Colonic mucosa (tissue), 4 donors: ENCODE results near the gene GALNT18. TPM values are rescaled to one million over a fixed set of nuclear protein-coding genes. Genes with fewer than 3 reads are reported as not detected.
A peak's percentile ranks its signal among the peaks of the same experiment; 100 is the strongest.

Experiments used
- DNase-seq: peaks from one replicate; pipeline ENCODE4 v3.0.0-alpha.2; 2020
- H3K27ac ChIP-seq: fragments of 200-600 bp; one replicate; pipeline ENCODE4 v1.8.0; 2021
- H3K27me3 ChIP-seq: fragments of 200-600 bp; one replicate; pipeline ENCODE4 v1.8.0; 2021
- H3K36me3 ChIP-seq: fragments of 200-600 bp; one replicate; pipeline ENCODE4 v1.8.0; 2021
- H3K4me1 ChIP-seq: fragments of 200-600 bp; one replicate; pipeline ENCODE4 v1.8.0; 2021; ENCODE audit warnings: mild to moderate bottlenecking
- H3K4me3 ChIP-seq: fragments of 200-600 bp; one replicate; pipeline ENCODE4 v1.8.0; 2021
- H3K9ac ChIP-seq, 2 donors: one replicate each; pipeline ENCODE4 v1.7.0; 2013; ENCODE audit warnings: control low read depth in 2 of 2, low read depth in 2 of 2, low read length in 2 of 2
- H3K9me3 ChIP-seq: fragments of 200-600 bp; one replicate; pipeline ENCODE4 v1.8.0; 2021
- intact Hi-C: fragments of 100-400 bp; cut with DNase I; formaldehyde crosslinking; loops from one replicate; pipeline ENCODE4 v1.14.1; 2022
- total RNA-seq, 2 donors: library from RNA; stranded (reverse); fragmentation: NEBNext Ultra II Directional in 1 of 2; extraction: Animal tissue kit (Norgen Biotek cat#: 25700) in 1 of 2; gene quantifications; one replicate each; pipeline ENCODE4 v1.2.1, GENCODE V29; 2021
- TF ChIP-seq, protein P1 (sequence below): fragments of 200-600 bp; IDR thresholded peaks from one replicate; pipeline ENCODE4 v1.8.0; 2022; ENCODE audit warnings: antibody characterized with exemption, mild to moderate bottlenecking
- donor health status: healthy.
- donor health status: DM: no; HTN: no; CAD: no.
- donor health status: DM: no; HTN: no; CAD: no.

Gene GALNT18
- total RNA-seq, 2 donors from 2014 or later, result 3.6 to 8.3 TPM

DNA sequence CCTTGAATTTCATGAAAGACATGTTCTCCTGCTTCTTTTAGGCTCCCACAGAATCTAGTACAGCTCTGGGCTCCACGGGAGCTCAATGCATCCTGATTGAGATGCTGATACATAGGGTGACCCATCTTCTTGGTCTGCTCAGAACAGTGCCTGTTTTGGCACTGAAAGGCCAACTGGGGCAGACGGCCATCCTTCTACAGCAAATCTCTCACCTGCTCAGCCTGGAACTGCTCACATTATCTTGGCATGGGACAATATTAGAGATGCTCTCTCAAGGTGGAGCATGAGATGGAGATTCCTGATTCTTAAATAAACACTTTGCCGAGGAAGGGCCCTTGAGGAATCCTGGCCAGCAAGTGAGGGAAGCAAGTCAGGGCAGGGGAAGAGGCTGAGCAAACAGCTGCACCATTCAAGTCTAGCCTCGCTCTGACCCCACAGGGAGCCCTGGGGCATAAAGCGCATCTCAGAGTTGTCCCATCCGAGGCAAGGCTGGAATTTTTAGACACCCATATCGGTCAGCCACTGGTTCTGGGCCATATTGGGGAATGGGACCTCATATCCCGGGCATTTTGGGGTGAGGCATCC lies 210.3 kb downstream of the GALNT18 start:
- TF ChIP-seq, protein P1, sequence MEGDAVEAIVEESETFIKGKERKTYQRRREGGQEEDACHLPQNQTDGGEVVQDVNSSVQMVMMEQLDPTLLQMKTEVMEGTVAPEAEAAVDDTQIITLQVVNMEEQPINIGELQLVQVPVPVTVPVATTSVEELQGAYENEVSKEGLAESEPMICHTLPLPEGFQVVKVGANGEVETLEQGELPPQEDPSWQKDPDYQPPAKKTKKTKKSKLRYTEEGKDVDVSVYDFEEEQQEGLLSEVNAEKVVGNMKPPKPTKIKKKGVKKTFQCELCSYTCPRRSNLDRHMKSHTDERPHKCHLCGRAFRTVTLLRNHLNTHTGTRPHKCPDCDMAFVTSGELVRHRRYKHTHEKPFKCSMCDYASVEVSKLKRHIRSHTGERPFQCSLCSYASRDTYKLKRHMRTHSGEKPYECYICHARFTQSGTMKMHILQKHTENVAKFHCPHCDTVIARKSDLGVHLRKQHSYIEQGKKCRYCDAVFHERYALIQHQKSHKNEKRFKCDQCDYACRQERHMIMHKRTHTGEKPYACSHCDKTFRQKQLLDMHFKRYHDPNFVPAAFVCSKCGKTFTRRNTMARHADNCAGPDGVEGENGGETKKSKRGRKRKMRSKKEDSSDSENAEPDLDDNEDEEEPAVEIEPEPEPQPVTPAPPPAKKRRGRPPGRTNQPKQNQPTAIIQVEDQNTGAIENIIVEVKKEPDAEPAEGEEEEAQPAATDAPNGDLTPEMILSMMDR, result no peak
- no peak for DNase-seq
- Histone ChIP-seq H3K36me3 (no peaks in the 10 kb centered on the region), H3K27me3 (no peaks in the 10 kb centered on the region), H3K9ac (no peak overlapping the region), H3K4me1 (no peaks in the 10 kb centered on the region), H3K9me3 (no peaks in the 10 kb centered on the region), H3K27ac (no peak overlapping the region), H3K4me3 (no peak overlapping the region)
- intact Hi-C loops, result no loop called here

DNA sequence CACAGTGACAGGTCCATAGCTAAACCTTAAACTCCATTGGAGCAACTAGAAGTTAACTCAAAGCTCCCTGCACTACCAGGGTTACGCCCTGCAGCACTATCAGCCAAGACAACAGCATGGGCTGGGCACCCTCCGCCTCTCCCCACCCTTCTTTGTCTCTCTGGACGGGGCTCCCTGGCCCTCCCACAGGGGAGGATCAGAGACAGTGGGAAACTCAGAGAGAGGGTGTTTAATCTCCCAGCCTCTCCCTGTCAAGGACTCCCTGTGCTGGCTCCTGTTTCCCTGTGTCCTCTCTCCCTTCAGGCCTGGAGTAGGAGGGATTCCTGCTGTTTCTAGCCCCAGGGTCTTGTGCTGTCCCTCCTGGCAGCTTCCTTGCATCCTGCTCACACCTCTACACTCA lies 211.9 kb downstream of the GALNT18 start:
- DNase-seq, result peak; percentile 28
- no peak overlapping the region for H3K9ac ChIP-seq
- no peaks in the 10 kb centered on the region for H3K27me3 ChIP-seq
- no peaks in the 10 kb centered on the region for H3K4me1 ChIP-seq
- no peaks in the 10 kb centered on the region for H3K9me3 ChIP-seq
- no peaks in the 10 kb centered on the region for H3K36me3 ChIP-seq
- H3K4me3 ChIP-seq, result no peak overlapping the region
- TF ChIP-seq, protein P1, result no peak
- no peak overlapping the region for H3K27ac ChIP-seq
- intact Hi-C loops, result loop anchor here (10.0 kb wide), 1 partner anchor 375 kb away; no protein-coding TSS in a partner anchor

DNA sequence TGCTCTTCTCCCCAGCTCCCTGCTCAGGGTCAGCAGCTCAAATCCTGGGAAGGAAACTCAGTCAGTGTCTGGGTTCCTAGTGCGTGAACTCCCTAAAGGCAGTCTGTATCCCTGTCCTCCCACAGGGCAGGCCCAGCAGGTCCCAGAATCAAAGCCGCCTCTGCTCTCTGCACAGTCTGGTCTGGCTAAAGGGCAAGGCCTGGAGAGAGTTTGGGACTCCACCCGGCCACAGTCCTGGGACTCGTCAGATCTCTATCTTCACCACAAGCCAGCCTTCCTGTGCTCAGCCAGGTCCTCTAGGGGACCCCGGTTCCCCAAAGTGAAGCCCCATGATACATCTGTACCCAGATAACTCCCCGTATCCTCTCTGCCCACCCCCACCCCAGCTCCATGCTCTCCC lies 212.6 kb downstream of the GALNT18 start:
- no peak for DNase-seq
- Histone ChIP-seq H3K27ac (no peak overlapping the region), H3K4me3 (no peak overlapping the region), H3K9me3 (no peaks in the 10 kb centered on the region), H3K4me1 (no peaks in the 10 kb centered on the region), H3K27me3 (no peaks in the 10 kb centered on the region), H3K9ac (no peak overlapping the region), H3K36me3 (no peaks in the 10 kb centered on the region)
- TF ChIP-seq, protein P1, result no peak
- intact Hi-C loops, result loop anchor here (10.0 kb wide), 1 partner anchor 376 kb away; no protein-coding TSS in a partner anchor

DNA sequence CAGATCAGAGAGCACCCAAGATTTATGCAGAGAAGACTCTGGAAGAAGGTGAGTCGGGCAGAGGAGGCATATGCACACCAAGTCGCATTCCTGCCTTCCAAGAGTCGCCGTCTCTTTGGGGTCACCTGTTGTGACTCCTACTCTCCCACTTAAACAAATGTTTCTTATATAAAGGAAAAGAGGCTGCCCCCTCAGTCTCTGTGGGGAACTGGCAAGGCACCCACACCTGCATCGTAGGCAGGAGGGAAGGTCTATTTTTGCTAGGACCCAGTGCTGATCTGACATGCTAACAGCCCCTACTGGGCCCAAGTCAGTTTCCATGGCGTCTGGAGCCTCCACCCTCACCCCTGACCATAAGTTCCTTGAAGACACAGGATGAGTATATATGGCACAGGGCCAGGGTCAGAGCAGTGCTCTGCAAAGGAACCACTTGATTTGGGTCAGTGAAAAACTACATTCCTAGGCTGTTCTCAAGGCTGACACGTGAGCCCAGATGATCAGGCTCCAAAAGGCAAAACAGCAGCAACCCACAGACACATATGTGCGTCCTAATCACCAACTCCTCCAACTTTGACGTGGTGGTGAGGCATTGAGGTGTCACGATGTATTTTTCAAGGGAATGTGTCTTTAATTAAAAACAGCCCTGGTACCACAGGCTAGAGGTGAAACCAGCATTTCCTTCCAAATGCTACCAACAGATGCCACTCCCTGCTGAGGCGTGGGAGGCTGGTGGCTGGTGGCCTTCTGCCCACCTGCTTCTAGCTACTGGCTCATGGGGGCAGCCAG lies 213.2 kb downstream of the GALNT18 start:
- DNase-seq, result no peak
- Histone ChIP-seq H3K27ac (no peak overlapping the region), H3K27me3 (no peaks in the 10 kb centered on the region), H3K4me3 (no peak overlapping the region), H3K9me3 (no peaks in the 10 kb centered on the region), H3K9ac (no peak overlapping the region), H3K4me1 (no peaks in the 10 kb centered on the region), H3K36me3 (no peaks in the 10 kb centered on the region)
- intact Hi-C loops, result loop anchor here (10.0 kb wide), 1 partner anchor 376 kb away; no protein-coding TSS in a partner anchor
- TF ChIP-seq, protein P1, result no peak

DNA sequence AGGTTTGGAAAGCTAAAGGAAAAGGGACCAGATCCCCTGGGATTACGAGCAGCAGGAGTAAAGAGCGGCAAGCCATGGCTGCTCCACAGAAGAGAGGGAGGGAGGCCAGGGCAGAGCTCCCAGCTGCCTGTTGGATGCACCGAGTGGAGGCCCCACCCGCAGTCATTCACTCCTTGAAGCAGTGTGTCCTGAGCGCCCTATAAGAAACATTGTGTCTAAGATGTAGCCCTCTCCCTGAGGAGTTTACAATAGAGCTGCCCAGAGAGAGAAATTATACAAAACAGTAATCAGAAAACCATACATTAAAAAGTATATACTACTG lies 214.1 kb downstream of the GALNT18 start:
- Histone ChIP-seq H3K27ac (no peak overlapping the region), H3K36me3 (no peaks in the 10 kb centered on the region), H3K4me1 (no peaks in the 10 kb centered on the region), H3K4me3 (no peak overlapping the region), H3K9ac (no peak overlapping the region), H3K27me3 (no peaks in the 10 kb centered on the region), H3K9me3 (no peaks in the 10 kb centered on the region)
- DNase-seq, result no peak
- intact Hi-C loops, result loop anchor here (10.0 kb wide), 1 partner anchor 377 kb away; no protein-coding TSS in a partner anchor
- TF ChIP-seq, protein P1, result no peak
